GM12873 (cell line): ENCODE measurements around the gene MOB3B.

Source experiments
- CTCF ChIP-seq: IDR thresholded peaks from 2 replicates; pipeline ENCODE4 v1.5.1; 2012; ENCODE audit warnings: low read depth, mild to moderate bottlenecking, moderate library complexity, low read length, control low read depth; ENCODE audit not compliant: insufficient read depth; ENCODE audit errors: missing control alignments

The MOB3B gene

DNA sequence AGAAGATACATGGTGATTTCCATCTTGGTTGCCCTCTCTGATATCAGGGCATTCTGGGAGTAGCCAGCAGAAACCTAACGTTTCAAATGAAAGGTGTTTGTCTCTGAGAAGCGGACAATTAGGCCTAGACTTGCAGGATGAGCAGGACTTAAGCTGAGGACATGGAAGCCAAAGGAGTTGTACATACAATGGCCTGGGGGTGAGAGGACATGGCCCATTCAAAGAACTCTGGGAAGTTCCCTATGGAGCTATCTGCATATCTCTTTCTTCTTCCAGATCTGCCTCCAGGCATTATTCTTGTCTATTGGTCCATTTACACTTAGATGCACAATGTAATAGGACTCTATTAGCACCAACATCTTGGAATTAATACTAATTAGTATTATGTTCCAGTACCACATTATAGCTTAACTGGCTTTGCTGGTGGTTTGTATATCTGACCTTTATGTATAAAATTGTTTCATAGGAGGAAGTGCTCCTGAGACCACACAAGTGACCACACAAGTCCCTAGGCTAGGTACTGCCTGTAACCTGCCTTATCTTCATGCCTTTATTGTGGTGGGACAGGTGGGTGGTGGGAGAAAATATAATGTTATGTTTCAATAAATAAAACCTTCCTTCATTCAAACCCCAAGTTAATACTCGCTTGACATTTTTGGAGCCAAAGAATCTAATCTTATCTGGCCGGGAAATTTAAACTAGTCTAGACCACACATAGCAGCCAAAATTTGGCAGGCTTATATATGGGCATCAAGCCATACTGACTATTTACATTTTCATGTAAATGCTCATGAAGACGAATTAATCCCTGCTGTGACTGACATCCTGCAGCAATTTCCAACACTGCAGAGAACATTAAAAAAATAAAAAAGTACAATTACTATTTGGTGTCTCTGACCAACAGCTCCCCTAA lies 180.6 kb downstream of the MOB3B start:
- TF ChIP-seq CTCF: no peak

- TF ChIP-seq CTCF: no peak
Measured at GRCh38 chr9:27347889-27348288, 181.7 kb downstream of the MOB3B start.

- TF ChIP-seq CTCF: no peak
Measured at GRCh38 chr9:27344776-27345175, 184.8 kb downstream of the MOB3B start.

GRCh38 chr9:27341545-27342294 lies 187.9 kb downstream of the MOB3B start:
- TF ChIP-seq CTCF: no peak

- TF ChIP-seq CTCF: no peak
Measured at GRCh38 chr9:27340961-27341511, 188.6 kb downstream of the MOB3B start.

DNA sequence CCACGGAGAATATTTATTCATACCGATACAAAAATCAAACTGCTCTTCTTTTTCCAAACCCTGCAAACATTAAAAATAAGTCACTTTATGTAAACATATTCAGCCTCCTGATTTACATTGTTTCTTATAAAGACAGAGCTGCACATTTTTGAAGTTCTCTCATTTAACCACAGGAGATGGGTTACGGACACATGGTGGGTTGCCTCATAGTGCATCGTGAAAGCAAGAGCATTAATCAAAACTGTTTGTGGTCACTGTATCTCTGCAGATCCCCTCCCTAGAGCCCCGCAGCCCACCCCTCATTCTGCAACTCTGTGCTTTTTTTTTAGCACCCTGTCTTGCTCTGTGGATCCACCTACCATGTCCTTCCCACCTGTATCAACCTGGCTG lies 189.3 kb downstream of the MOB3B start:
- TF ChIP-seq CTCF: no peak
